H9 (cell line): ENCODE results near the gene NFKB1. TPM values are rescaled to one million over a fixed set of nuclear protein-coding genes. Genes with fewer than 3 reads are reported as not detected.

Experiments used
- DNase-seq: peaks from one replicate; pipeline ENCODE4 v3.0.0-alpha.2; 2017
- H2AFZ ChIP-seq: one replicate; pipeline ENCODE4 v1.6.1; 2013; ENCODE audit warnings: mild to moderate bottlenecking, low read length, control low read depth, moderate library complexity
- H2AK5ac ChIP-seq: 2 replicates; pipeline ENCODE4 v1.6.1; 2013; ENCODE audit warnings: low read length, control low read depth, mixed read lengths; ENCODE audit not compliant: insufficient read length
- H2BK120ac ChIP-seq: one replicate; pipeline ENCODE4 v1.6.1; 2013; ENCODE audit warnings: low read depth, mild to moderate bottlenecking, low read length, control low read depth, inconsistent platforms; ENCODE audit not compliant: poor library complexity, severe bottlenecking
- H2BK12ac ChIP-seq: 2 replicates; pipeline ENCODE4 v1.6.1; 2013; ENCODE audit warnings: low read length, control low read depth, mixed read lengths, low read depth; ENCODE audit not compliant: insufficient read length
- H2BK15ac ChIP-seq: 2 replicates; pipeline ENCODE4 v1.6.1; 2013; ENCODE audit warnings: low read depth, low read length, control low read depth
- H2BK20ac ChIP-seq: one replicate; pipeline ENCODE4 v1.6.1; 2013; ENCODE audit warnings: low read depth, mild to moderate bottlenecking, low read length, control low read depth, inconsistent platforms; ENCODE audit not compliant: poor library complexity, severe bottlenecking
- H2BK5ac ChIP-seq: 2 replicates; pipeline ENCODE4 v1.6.1; 2013; ENCODE audit warnings: low read length, control low read depth, mixed read lengths; ENCODE audit not compliant: insufficient read length
- H3K14ac ChIP-seq: 2 replicates; pipeline ENCODE4 v1.6.1; 2013; ENCODE audit warnings: low read length, control low read depth; ENCODE audit not compliant: insufficient read depth
- H3K18ac ChIP-seq: 2 replicates; pipeline ENCODE4 v1.6.1; 2013; ENCODE audit warnings: low read depth, mild to moderate bottlenecking, mixed read lengths, low read length, control low read depth; ENCODE audit not compliant: insufficient read length
- H3K23ac ChIP-seq: 2 replicates; pipeline ENCODE4 v1.6.1; 2013; ENCODE audit warnings: low read length, control low read depth, mixed read lengths, low read depth; ENCODE audit not compliant: insufficient read length
- H3K23me2 ChIP-seq: 2 replicates; pipeline ENCODE4 v1.6.1; 2013; ENCODE audit warnings: low read depth, mild to moderate bottlenecking, mixed read lengths, low read length, control low read depth; ENCODE audit not compliant: insufficient read length, poor library complexity, severe bottlenecking
- H3K27ac ChIP-seq: 2 replicates; pipeline ENCODE4 v1.5.1; 2013; ENCODE audit warnings: low read length, control low read depth, mixed read lengths, low read depth; ENCODE audit not compliant: insufficient read length
- H3K27me3 ChIP-seq: 2 replicates; pipeline ENCODE4 v1.6.1; 2013; ENCODE audit warnings: low read length, control low read depth, inconsistent platforms; ENCODE audit not compliant: insufficient read depth
- H3K4ac ChIP-seq: 2 replicates; pipeline ENCODE4 v1.6.1; 2013; ENCODE audit warnings: low read depth, mild to moderate bottlenecking, control low read depth, inconsistent platforms, low read length, moderate library complexity
- H3K4me1 ChIP-seq: 2 replicates; pipeline ENCODE4 v1.6.1; 2013; ENCODE audit warnings: low read length, control low read depth, inconsistent platforms; ENCODE audit not compliant: insufficient read depth
- H3K4me2 ChIP-seq: 2 replicates; pipeline ENCODE4 v1.6.1; 2013; ENCODE audit warnings: low read length, control low read depth, mixed read lengths; ENCODE audit not compliant: insufficient read length, insufficient read depth
- H3K56ac ChIP-seq: 2 replicates; pipeline ENCODE4 v1.6.1; 2013; ENCODE audit warnings: low read depth, mild to moderate bottlenecking, mixed read lengths, low read length, control low read depth; ENCODE audit not compliant: insufficient read length
- H3K79me1 ChIP-seq: 2 replicates; pipeline ENCODE4 v1.6.1; 2013; ENCODE audit warnings: low read depth, mild to moderate bottlenecking, moderate library complexity, low read length, control low read depth, inconsistent platforms; ENCODE audit not compliant: insufficient read depth, poor library complexity, severe bottlenecking
- H3K79me2 ChIP-seq: 2 replicates; pipeline ENCODE4 v1.6.1; 2013; ENCODE audit warnings: low read length, control low read depth, inconsistent platforms; ENCODE audit not compliant: insufficient read depth
- H3K9ac ChIP-seq: 2 replicates; pipeline ENCODE4 v1.6.1; 2013; ENCODE audit warnings: low read length, control low read depth, mixed read lengths; ENCODE audit not compliant: insufficient read length; ENCODE audit errors: extremely low read depth
- H3K9me3 ChIP-seq: one replicate; pipeline ENCODE4 v1.6.1; 2013; ENCODE audit warnings: low read depth, low read length, inconsistent platforms; ENCODE audit not compliant: control insufficient read depth
- H3T11ph ChIP-seq: one replicate; pipeline ENCODE4 v1.6.1; 2013; ENCODE audit warnings: mild to moderate bottlenecking, low read length, control low read depth, inconsistent platforms
- H4K20me1 ChIP-seq: one replicate; pipeline ENCODE4 v1.6.1; 2013; ENCODE audit not compliant: control insufficient read depth, insufficient read length, insufficient read depth
- H4K5ac ChIP-seq: 2 replicates; pipeline ENCODE4 v1.6.1; 2013; ENCODE audit warnings: low read depth, mild to moderate bottlenecking, mixed read lengths, low read length, control low read depth; ENCODE audit not compliant: insufficient read length
- H4K8ac ChIP-seq: replicated peaks from 2 replicates; pipeline ENCODE4 v1.6.1; 2013; ENCODE audit warnings: low read length, control low read depth, mixed read lengths, low read depth; ENCODE audit not compliant: insufficient read length
- H4K91ac ChIP-seq: 2 replicates; pipeline ENCODE4 v1.6.1; 2013; ENCODE audit warnings: low read depth, mild to moderate bottlenecking, moderate library complexity, mixed read lengths, low read length, control low read depth; ENCODE audit not compliant: insufficient read length
- H3K27ac Mint-ChIP-seq, 3 experiments: 2 replicates in 2 of 3; 3 replicates in 1 of 3; pipeline ENCODE4 v1.8.0; 2020 to 2021; ENCODE audit warnings: mixed read lengths in 3 of 3, mild to moderate bottlenecking in 1 of 3, moderate library complexity in 1 of 3
- H3K27me3 Mint-ChIP-seq: 2 replicates; pipeline ENCODE4 v1.8.0; 2021; ENCODE audit warnings: low read depth, mild to moderate bottlenecking, moderate library complexity, mixed read lengths
- H3K36me3 Mint-ChIP-seq, 3 experiments: 2 replicates in 2 of 3; 3 replicates in 1 of 3; pipeline ENCODE4 v1.8.0; 2020 to 2021; ENCODE audit warnings: low read depth in 3 of 3, mixed read lengths in 3 of 3; ENCODE audit not compliant: insufficient read depth in 1 of 3
- H3K4me1 Mint-ChIP-seq, 2 experiments: 2 replicates each; pipeline ENCODE4 v1.8.0; 2020; ENCODE audit warnings: mixed read lengths in 2 of 2
- H3K4me3 Mint-ChIP-seq, 2 experiments: 2 replicates in 1 of 2; 3 replicates in 1 of 2; pipeline ENCODE4 v1.8.0; 2020 to 2021; ENCODE audit warnings: mild to moderate bottlenecking in 2 of 2, mixed read lengths in 2 of 2, moderate library complexity in 1 of 2
- H3K9me3 Mint-ChIP-seq, 2 experiments: 2 replicates in 1 of 2; 3 replicates in 1 of 2; pipeline ENCODE4 v1.8.0; 2020; ENCODE audit warnings: mild to moderate bottlenecking in 2 of 2, mixed read lengths in 2 of 2, moderate library complexity in 1 of 2
- WGBS: extraction: QIAGEN DNeasy Blood & Tissue Kit; methylation state at CpG from one replicate; pipeline ENCODE4 v1.1.7; 2013; ENCODE audit warnings: missing lambda C conversion rate, low lambda C conversion rate, mixed read lengths; ENCODE audit not compliant: insufficient read length; ENCODE audit errors: extremely low coverage; 5-methylcytosine and 5-hydroxymethylcytosine counted together
- total RNA-seq: library from RNA; stranded (reverse); gene quantifications from 2 replicates; pipeline ENCODE4 v1.2.1, GENCODE V29; 2021
- TF ChIP-seq, protein P1 (sequence below): fragments of 200-600 bp; sonication (generic); conservative IDR thresholded peaks from 3 replicates; pipeline ENCODE4 v1.8.0; 2021; ENCODE audit warnings: antibody characterized with exemption, mild to moderate bottlenecking

Gene NFKB1
- total RNA-seq, 1 experiment from 2014 or later = 5.7 TPM

DNA sequence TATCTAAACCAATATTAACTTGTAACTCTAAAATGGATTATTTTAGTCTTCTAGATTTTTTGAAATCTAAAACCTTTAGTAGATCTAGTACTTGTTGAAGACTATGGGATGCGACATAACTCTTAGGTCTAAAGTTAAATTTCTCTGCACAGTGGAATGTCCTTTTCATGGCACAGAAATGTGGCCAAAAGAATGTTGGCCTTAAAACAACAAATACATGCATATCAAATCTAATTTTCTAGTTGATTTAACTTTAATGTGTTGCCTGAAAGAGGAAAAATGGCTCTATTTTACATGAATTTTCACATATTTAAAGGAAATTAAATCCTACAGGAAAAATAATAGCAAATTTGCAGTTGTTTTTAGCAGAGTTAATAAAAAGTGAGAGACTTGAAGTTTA lies 30.3 kb downstream of the NFKB1 start:
- H2BK15ac ChIP-seq = no peak overlapping the region
- no peak overlapping the region for H2AK5ac ChIP-seq
- no peak overlapping the region for H2BK120ac ChIP-seq
- Mint-ChIP-seq H3K4me1 (peaks cover 11 to 12% of the 10 kb centered on the region in 2 experiments), H3K36me3 (no peaks in the 10 kb centered on the region), H3K27ac (no peak overlapping the region), H3K27me3 (no peaks in the 10 kb centered on the region), H3K4me3 (no peak overlapping the region), H3K9me3 (no peaks in the 10 kb centered on the region)
- H3K4ac ChIP-seq = no peak overlapping the region
- H4K20me1 ChIP-seq = no peaks in the 10 kb centered on the region
- H3K56ac ChIP-seq = no peak overlapping the region
- H4K91ac ChIP-seq = no peak overlapping the region
- H3K14ac ChIP-seq = no peak overlapping the region
- H3K27ac ChIP-seq = no peak overlapping the region
- H4K5ac ChIP-seq = no peak overlapping the region
- no peak for DNase-seq
- no peaks in the 10 kb centered on the region for H3K79me2 ChIP-seq
- no peak overlapping the region for H2BK20ac ChIP-seq
- H4K8ac ChIP-seq = no peak overlapping the region
- no peaks in the 10 kb centered on the region for H3K9me3 ChIP-seq
- H3K4me2 ChIP-seq = no peak overlapping the region
- no peak overlapping the region for H3K9ac ChIP-seq
- H2BK5ac ChIP-seq = no peak overlapping the region
- no peaks in the 10 kb centered on the region for H3K79me1 ChIP-seq
- peaks cover 3% of the 10 kb centered on the region; the same call in 1 of the 2 replicates for H3K4me1 ChIP-seq
- TF ChIP-seq, protein P1, sequence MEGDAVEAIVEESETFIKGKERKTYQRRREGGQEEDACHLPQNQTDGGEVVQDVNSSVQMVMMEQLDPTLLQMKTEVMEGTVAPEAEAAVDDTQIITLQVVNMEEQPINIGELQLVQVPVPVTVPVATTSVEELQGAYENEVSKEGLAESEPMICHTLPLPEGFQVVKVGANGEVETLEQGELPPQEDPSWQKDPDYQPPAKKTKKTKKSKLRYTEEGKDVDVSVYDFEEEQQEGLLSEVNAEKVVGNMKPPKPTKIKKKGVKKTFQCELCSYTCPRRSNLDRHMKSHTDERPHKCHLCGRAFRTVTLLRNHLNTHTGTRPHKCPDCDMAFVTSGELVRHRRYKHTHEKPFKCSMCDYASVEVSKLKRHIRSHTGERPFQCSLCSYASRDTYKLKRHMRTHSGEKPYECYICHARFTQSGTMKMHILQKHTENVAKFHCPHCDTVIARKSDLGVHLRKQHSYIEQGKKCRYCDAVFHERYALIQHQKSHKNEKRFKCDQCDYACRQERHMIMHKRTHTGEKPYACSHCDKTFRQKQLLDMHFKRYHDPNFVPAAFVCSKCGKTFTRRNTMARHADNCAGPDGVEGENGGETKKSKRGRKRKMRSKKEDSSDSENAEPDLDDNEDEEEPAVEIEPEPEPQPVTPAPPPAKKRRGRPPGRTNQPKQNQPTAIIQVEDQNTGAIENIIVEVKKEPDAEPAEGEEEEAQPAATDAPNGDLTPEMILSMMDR = no peak
- H3T11ph ChIP-seq = no peak overlapping the region
- H3K23me2 ChIP-seq = no peaks in the 10 kb centered on the region
- H2AFZ ChIP-seq = no peak overlapping the region
- no peak overlapping the region for H2BK12ac ChIP-seq
- H3K18ac ChIP-seq = no peak overlapping the region
- no CpG with 5 or more reads among the region's 1 CpG for WGBS
- no peak overlapping the region for H3K23ac ChIP-seq
- no peaks in the 10 kb centered on the region for H3K27me3 ChIP-seq
